ENCODE measurements around the gene LCORL.

- TF ChIP-seq REST (IDR thresholded peaks at IDR 0.05; ENCODE audit: unreplicated experiment) (no peak), CTCF (conservative IDR thresholded peaks at IDR 0.05; ENCODE audit: low read depth in 2 of 2) (no peak), EZH2phosphoT487 (IDR thresholded peaks at IDR 0.05; ENCODE audit: unreplicated experiment) (no peak)
Observed at GRCh38 chr4:17911608-17912007, 109.9 kb downstream of the LCORL start.
